PC-3 (cell line): ENCODE data around the gene YPEL1. TPM values are rescaled to one million over a fixed set of nuclear protein-coding genes. Genes with fewer than 3 reads are reported as not detected.

Source experiments
- ATAC-seq: fragments of 200-7000 bp; cut with Tn5 transposase; 2 replicates; pipeline ENCODE4 v1.9.1; 2020; ENCODE audit warnings: mild to moderate bottlenecking, moderate library complexity
- BruUV-seq: library from RNA; stranded (reverse); fragments of 400-500 nt; replicated peaks from 2 replicates; lab custom pipeline; 2021; lab: Mats Ljungman, UMichigan
- CTCF ChIA-PET: fragments of 300-600 bp; sonication (Branson Sonifier 250); formaldehyde crosslinking; loops from one replicate; lab custom pipeline; 2022; ENCODE audit warnings: antibody characterized with exemption; lab: Charles Lee
- POLR2A ChIA-PET: fragments of 300-600 bp; sonication (Branson Sonifier 250); formaldehyde crosslinking; loops from one replicate; lab custom pipeline; 2022; ENCODE audit warnings: antibody characterized with exemption; ENCODE audit not compliant: unreplicated experiment; lab: Charles Lee
- DNase-seq: peaks from one replicate; pipeline ENCODE4 v3.0.0-alpha.2; 2015
- H2AFZ ChIP-seq: fragments of 300-600 bp; sonication (generic); 2 replicates; pipeline ENCODE4 v1.6.0; 2016; ENCODE audit warnings: antibody characterized with exemption, low read length
- H3F3A ChIP-seq: fragments of 300-600 bp; sonication (generic); one replicate; pipeline ENCODE4 v1.6.0; 2017; ENCODE audit warnings: antibody characterized with exemption, low read length, control low read depth, mild to moderate bottlenecking; ENCODE audit not compliant: unreplicated experiment
- H3K27ac ChIP-seq: fragments of 300-600 bp; sonication (generic); 2 replicates; pipeline ENCODE4 v1.5.1; 2016; ENCODE audit warnings: mild to moderate bottlenecking, low read length
- H3K27me3 ChIP-seq: fragments of 300-600 bp; sonication (generic); 2 replicates; pipeline ENCODE4 v1.6.1; 2016; ENCODE audit warnings: low read length, mixed read lengths
- H3K36me3 ChIP-seq: fragments of 300-600 bp; sonication (generic); 2 replicates; pipeline ENCODE4 v1.6.1; 2016; ENCODE audit warnings: low read depth, mixed run types, low read length, mixed read lengths
- H3K4me1 ChIP-seq: fragments of 300-600 bp; sonication (generic); 2 replicates; pipeline ENCODE4 v1.5.1; 2016; ENCODE audit warnings: low read length; ENCODE audit not compliant: insufficient read depth
- H3K4me2 ChIP-seq: fragments of 300-600 bp; sonication (generic); 2 replicates; pipeline ENCODE4 v1.6.0; 2016; ENCODE audit warnings: low read length
- H3K4me3 ChIP-seq: fragments of 300-600 bp; sonication (generic); 2 replicates; pipeline ENCODE4 v1.5.1; 2016; ENCODE audit warnings: mild to moderate bottlenecking, low read length, mixed read lengths
- H3K79me2 ChIP-seq: fragments of 300-600 bp; sonication (generic); 2 replicates; pipeline ENCODE4 v1.6.1; 2017; ENCODE audit warnings: low read length, mixed read lengths
- H3K9ac ChIP-seq: fragments of 300-600 bp; sonication (generic); 2 replicates; pipeline ENCODE4 v1.6.0; 2016; ENCODE audit warnings: mild to moderate bottlenecking, low read length
- H3K9me2 ChIP-seq: fragments of 300-600 bp; sonication (generic); replicated peaks from 2 replicates; pipeline ENCODE4 v1.6.1; 2016; ENCODE audit warnings: mixed run types, low read length, mixed read lengths
- H3K9me3 ChIP-seq: fragments of 300-600 bp; sonication (generic); 2 replicates; pipeline ENCODE4 v1.6.1; 2016; ENCODE audit warnings: low read length, mixed read lengths
- H4K20me1 ChIP-seq: fragments of 300-600 bp; sonication (generic); 2 replicates; pipeline ENCODE4 v1.6.1; 2016; ENCODE audit warnings: low read length, mixed read lengths
- CTCF ChIP-seq: fragments of 300-600 bp; sonication (generic); conservative IDR thresholded peaks from 2 replicates; pipeline ENCODE4 v1.5.1; 2017; ENCODE audit warnings: antibody characterized with exemption, low read depth, mild to moderate bottlenecking, low read length
- EZH2 ChIP-seq: fragments of 300-600 bp; sonication (generic); IDR thresholded peaks from one replicate; pipeline ENCODE4 v1.6.1; 2017; ENCODE audit warnings: antibody characterized with exemption, mild to moderate bottlenecking, low read length; ENCODE audit not compliant: unreplicated experiment
- EZH2phosphoT487 ChIP-seq: fragments of 300-600 bp; sonication (generic); IDR thresholded peaks from 2 replicates; pipeline ENCODE4 v1.6.1; 2018; ENCODE audit warnings: mild to moderate bottlenecking, antibody characterized with exemption, low read length, borderline replicate concordance
- intact Hi-C: fragments of 100-400 bp; cut with micrococcal nuclease; formaldehyde crosslinking; loops from 2 replicates; pipeline ENCODE4 v1.9.0; 2023
- total RNA-seq: library from RNA; depleted of rRNA; stranded (reverse); fragments of >200 nt; gene quantifications from 2 replicates; pipeline ENCODE4 v1.2.3, GENCODE V29; 2014

The YPEL1 gene
- total RNA-seq, 1 experiment from 2014 or later = 3.2 TPM

GRCh38 chr22:21741790-21742189 is 6.2 kb upstream of the YPEL1 start:
- ATAC-seq (no peak), DNase-seq (no peak)
- no TSS peak for BruUV-seq
- Histone ChIP-seq H3K9me3 (no peaks in the 10 kb centered on the region), H3K27ac (no peak overlapping the region), H3K9me2 (no peaks in the 10 kb centered on the region), H3K36me3 (no peaks in the 10 kb centered on the region), H2AFZ (no peak overlapping the region), H3K4me2 (no peak overlapping the region), H3K9ac (no peak overlapping the region), H3K27me3 (no peaks in the 10 kb centered on the region), H3K4me1 (no peaks in the 10 kb centered on the region), H3K79me2 (no peaks in the 10 kb centered on the region), H4K20me1 (no peaks in the 10 kb centered on the region), H3F3A (no peaks in the 10 kb centered on the region), H3K4me3 (no peak overlapping the region)
- TF ChIP-seq CTCF = no peak
- TF ChIP-seq EZH2 = no peak
- no peak for TF ChIP-seq EZH2phosphoT487
- POLR2A ChIA-PET = no interaction called here
- CTCF ChIA-PET = no interaction called here
- intact Hi-C loops = no loop called here

GRCh38 chr22:21741059-21741458 is 5.5 kb upstream of the YPEL1 start:
- no peak overlapping the region for H2AFZ ChIP-seq
- BruUV-seq = no TSS peak
- H3K9me2 ChIP-seq = no peaks in the 10 kb centered on the region
- TF ChIP-seq EZH2phosphoT487 = no peak
- TF ChIP-seq CTCF = no peak
- no peak for TF ChIP-seq EZH2
- no peaks in the 10 kb centered on the region for H3K79me2 ChIP-seq
- POLR2A ChIA-PET = no interaction called here
- intact Hi-C loops = no loop called here
- H3K27me3 ChIP-seq = no peaks in the 10 kb centered on the region
- no peaks in the 10 kb centered on the region for H3K4me1 ChIP-seq
- ATAC-seq = no peak
- H3K36me3 ChIP-seq = no peaks in the 10 kb centered on the region
- H3K9ac ChIP-seq = no peak overlapping the region
- H3K4me3 ChIP-seq = no peak overlapping the region
- no peak for DNase-seq
- H3K9me3 ChIP-seq = no peaks in the 10 kb centered on the region
- CTCF ChIA-PET = no interaction called here
- H3F3A ChIP-seq = no peaks in the 10 kb centered on the region
- H4K20me1 ChIP-seq = no peaks in the 10 kb centered on the region
- no peak overlapping the region for H3K27ac ChIP-seq
- H3K4me2 ChIP-seq = no peak overlapping the region

- TF ChIP-seq CTCF = no peak
- no peak for TF ChIP-seq EZH2
- no peak for TF ChIP-seq EZH2phosphoT487
- Histone ChIP-seq H3K9me2 (no peaks in the 10 kb centered on the region), H3K4me1 (no peaks in the 10 kb centered on the region), H3F3A (no peaks in the 10 kb centered on the region), H3K27me3 (no peaks in the 10 kb centered on the region), H4K20me1 (no peaks in the 10 kb centered on the region), H3K79me2 (no peaks in the 10 kb centered on the region), H3K27ac (no peak overlapping the region), H3K9ac (no peak overlapping the region), H3K4me3 (no peak overlapping the region), H2AFZ (no peak overlapping the region), H3K36me3 (no peaks in the 10 kb centered on the region), H3K4me2 (no peak overlapping the region), H3K9me3 (no peaks in the 10 kb centered on the region)
- intact Hi-C loops = no loop called here
- CTCF ChIA-PET = no interaction called here
- DNase-seq (no peak), ATAC-seq (no peak)
- no TSS peak for BruUV-seq
- POLR2A ChIA-PET = no interaction called here
These were observed 4.3 kb upstream of the YPEL1 start for GRCh38 chr22:21739828-21740377.
